HG03103 (cell line): ENCODE data around the gene LRRC18.

Source experiments
- ATAC-seq: cut with Tn5 transposase; IDR thresholded peaks from one replicate; pipeline ENCODE4 v1.9.1; 2021; ENCODE audit warnings: low read depth; ENCODE audit not compliant: unreplicated experiment

Gene LRRC18

DNA sequence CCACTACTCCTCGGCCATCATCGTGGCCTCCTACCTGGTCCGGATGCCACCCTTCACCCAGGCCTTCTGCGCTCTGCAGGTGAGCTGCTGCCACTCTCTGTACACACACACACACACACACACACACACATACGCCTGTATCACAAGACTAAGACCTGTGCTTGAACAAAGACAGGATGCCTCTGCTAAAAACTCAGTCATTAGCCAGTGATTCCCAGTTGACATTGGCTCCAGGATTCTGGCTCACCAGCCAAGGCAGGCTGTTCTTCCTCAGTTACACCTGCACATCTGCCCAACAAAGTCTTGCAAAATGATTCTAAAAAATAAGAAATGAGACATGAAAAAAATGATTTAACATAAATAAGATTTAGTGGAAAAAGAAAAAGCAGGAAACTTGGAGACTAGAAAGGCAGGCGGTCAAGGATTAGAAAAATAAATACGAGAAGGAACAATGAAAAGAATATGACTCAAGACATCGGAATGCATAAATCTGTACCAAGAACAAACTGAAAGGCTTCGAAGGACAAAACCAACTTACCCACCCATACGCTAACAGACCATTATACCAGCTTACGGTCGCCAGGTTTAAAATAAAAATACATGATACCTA is 7.4 kb upstream of the LRRC18 start:
- ATAC-seq: no peak

DNA sequence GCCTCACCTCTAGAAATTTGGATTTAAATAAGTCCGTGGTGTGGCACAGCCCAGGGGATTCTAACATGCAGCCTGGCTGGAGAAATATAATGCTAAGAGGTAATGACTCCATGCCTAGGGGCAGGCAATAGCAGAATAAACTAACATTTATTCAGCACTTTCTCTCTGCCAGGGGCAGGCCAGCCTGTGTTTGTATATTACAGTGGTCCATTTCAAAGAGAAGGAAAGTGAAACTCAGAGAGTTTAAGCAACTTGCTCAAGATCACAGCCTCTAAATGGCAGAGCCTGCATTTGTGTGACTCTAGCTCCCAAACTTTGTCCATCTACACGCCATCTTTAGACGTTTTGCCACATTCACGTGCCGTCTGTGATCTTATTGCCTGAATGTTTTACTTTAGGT is 6.7 kb upstream of the LRRC18 start:
- ATAC-seq: no peak

DNA sequence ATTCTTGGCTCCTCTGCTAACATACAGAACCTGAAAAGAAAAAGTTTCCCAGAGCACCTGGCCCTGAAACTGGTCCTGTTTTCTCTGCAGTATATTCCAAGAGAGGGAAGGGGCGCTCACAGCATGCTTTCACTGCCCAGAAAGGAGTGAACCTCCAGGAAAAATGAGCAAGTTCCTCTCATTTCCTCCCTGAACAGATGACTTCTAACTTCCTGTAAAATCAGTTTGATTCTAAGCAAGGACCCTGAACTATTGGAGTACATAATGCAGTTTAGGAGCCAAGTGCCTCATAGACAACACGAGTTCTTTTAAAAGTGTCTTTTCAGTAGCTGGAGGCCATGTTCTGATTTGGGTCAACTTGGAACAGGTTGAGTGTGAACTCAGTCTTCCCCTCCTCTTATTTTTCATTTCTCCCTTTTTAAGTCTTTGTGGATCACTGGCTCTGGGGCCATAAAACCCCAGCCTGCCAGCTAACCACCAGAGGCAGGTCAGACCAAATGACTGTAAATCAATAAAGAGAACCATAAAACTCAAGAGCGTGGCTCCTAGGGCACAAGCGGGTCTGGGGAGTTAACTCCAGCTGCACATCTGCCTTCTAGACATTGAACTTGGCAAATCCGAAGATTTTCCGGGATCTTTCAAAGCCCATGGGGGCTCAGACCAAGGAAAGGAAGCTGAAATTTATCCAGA is 5.9 kb upstream of the LRRC18 start:
- no peak for ATAC-seq

DNA sequence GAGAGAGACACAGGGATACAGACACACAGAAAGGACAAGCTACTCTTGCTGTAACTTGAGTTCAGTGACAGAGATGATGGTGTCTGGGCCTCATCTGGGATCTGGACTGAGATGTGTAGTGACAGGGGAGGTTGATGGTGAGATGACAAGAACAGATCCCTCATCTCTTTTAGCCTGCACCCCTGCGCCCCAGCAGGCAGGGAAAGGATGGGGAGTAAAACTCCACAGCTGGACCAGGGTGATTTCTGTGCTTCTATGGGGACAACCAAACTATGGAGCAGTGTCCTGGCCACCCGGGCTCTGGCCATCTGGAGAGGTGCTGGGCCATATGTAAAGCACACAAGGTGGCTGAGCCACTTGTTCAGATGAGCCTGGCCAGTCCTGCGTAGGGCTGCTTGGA is 4.5 kb upstream of the LRRC18 start:
- no peak for ATAC-seq

DNA sequence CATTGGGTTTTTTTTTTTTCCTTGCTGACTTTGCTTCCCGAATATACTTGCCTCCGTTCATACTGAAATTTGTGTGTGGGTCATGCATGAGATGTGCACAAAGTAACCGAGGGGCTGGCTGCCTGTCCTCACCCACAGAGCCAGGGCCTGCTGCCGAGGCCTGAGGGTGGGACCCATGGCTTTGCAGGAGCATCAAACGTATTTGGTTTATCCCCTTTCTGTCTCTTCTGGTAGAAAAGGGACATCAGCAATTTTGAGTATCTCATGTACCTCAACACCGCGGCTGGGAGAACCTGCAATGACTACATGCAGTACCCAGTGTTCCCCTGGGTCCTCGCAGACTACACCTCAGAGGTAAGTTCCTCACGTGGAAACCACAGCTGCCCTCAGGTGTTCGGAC is 3.5 kb upstream of the LRRC18 start:
- no peak for ATAC-seq

DNA sequence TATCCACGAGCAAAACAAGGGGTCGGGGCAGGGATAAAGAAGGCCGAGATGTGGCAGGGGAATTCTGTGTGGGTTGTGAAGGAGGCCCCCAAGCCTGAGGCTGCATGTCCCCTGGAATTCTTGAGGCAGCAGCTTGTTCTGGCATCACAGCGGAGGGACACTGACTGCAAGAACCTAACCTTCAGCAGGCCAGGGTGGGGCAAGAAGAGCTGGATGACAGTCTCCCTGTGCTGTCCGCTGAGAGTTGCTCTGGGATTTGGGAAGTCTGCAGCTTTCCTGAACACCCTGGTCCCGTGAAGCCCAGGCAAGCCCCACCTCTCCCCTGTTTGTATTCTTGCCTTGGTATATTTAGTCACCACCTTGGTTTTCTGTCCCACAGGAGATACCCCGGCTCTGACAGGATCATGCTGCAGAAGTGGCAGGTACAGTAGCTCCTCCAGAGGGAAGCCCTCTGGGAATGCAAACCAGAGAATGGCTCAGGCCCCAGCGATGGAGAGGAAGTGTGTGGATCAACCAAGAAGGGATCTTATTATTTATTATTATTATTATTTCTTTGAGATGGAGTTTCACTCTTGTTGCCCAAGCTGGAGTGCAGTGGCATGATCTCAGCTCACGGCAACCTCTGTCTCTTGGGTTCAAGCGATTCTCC is 1.9 kb upstream of the LRRC18 start:
- ATAC-seq: no peak

DNA sequence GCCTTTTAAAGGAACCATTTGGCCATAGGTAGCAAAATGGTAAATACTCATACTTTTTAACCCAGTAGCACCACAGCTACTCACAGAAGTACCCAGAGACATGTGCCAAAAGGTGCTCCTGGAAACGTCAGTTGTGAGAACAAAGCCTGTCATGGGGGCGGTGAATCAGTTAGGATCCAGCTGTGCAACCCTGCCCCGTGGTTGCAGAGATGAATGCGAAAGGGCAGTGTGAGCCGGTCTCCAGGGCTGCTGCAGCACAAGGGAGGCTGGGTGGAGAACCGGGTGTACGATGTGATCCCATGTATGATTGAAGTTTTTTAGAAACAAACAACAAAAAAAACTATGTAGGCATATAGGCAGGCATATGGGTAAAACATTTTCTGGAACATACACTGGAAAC is 1.3 kb upstream of the LRRC18 start:
- no peak for ATAC-seq

DNA sequence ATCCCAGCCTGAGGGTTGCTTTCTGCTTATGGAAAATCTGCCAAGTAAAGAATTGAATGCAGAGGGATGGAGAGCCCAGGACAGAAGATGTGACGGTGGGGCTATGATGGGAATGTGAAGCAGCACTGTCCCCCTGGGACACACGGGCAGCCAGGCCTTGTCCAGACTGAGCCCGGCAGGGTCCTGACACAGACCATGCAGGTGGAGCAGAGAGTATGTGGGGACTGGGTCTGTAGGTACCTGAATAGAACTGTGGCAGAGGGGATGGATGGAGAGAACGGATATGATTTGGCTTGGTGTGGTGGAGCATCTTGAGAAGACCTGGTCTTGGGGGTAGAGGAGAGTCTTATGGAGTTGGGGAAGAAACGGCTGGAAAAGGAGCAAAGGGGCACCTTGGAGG is 732 bp upstream of the LRRC18 start:
- ATAC-seq: no peak

DNA sequence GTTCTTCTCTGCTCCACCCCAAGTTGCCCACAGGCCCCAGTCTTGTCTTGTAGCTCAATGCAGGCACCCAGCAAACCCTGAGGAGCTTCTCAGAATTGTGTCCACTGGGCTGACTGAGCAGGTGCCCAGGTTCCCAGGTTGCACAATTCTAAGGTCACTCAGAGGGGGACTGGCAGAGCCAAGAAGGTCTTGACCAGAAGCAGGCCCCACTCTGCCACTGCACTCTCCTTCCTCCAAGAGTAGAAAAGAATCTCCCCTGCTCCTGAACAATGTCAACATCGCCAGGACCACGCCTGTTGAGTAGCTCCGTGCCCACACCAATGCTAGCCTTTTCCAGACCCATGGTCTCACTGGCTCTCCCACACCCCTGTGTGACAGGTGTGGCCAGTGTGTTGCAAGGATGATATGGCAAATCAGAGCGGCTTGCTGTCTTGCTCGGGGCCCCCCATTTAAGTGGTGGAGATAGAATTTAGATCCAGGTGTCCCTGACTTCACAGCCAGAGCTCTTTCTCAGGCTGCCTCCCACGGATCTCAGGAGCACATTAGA is 577 bp downstream of the LRRC18 start:
- no peak for ATAC-seq

DNA sequence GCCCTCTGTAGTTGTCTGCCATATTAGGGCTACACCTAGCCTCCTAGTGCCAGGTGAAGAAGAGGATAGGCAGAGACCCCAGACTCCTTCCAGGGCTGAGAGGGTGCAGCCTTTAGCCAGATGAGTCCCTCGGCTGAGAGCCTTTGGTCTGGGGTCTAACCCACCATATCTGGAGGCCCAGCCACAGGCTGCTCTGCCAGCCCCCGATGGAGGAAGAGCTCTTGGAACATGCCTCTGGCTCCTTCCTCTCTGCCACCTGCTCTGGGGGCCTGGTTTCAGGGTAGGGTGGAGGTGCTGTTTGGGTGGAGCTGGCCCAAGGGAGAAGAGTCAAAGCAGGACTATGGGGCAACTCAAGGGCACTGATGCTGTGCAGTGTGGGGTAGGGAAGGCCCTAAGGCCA is 1.4 kb downstream of the LRRC18 start:
- no peak for ATAC-seq

DNA sequence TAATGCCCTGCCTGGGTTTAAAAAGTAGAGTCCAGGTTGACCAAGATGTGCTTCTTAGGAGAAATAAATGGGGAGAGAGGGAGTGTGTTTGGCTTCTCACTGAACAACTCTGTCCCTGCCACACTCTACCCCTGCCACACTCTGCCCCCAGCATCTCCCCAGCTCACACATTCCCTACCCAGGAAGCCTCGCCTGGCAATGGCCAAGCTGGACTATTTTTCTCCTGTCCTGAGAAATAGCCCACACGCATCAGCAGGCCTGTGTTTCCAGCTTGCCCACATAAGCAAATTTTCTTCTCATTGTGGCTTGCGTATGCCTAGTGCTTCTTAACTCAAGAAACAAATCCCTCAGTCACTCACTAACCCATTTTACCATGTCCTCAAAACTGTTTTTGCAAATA is 1.8 kb downstream of the LRRC18 start:
- no peak for ATAC-seq

DNA sequence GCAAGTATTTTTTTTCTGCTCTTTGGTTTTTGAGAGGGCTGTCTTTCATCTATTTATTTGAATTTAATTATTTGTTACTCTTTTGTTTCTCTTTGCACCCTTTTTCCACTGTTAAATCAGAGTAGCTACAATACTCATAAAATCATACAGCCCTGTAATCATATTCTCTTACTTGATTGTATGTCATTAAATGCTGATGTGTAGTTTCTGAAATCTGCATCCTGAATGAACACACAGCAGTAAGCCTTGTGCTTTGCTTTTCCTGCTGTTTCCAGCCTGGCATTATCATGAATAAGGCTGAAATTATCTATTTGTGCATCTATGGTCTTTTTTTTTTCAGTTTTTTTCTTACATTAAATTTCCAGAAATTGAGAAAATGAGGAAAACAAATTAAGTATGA is 4.1 kb downstream of the LRRC18 start:
- no peak for ATAC-seq

DNA sequence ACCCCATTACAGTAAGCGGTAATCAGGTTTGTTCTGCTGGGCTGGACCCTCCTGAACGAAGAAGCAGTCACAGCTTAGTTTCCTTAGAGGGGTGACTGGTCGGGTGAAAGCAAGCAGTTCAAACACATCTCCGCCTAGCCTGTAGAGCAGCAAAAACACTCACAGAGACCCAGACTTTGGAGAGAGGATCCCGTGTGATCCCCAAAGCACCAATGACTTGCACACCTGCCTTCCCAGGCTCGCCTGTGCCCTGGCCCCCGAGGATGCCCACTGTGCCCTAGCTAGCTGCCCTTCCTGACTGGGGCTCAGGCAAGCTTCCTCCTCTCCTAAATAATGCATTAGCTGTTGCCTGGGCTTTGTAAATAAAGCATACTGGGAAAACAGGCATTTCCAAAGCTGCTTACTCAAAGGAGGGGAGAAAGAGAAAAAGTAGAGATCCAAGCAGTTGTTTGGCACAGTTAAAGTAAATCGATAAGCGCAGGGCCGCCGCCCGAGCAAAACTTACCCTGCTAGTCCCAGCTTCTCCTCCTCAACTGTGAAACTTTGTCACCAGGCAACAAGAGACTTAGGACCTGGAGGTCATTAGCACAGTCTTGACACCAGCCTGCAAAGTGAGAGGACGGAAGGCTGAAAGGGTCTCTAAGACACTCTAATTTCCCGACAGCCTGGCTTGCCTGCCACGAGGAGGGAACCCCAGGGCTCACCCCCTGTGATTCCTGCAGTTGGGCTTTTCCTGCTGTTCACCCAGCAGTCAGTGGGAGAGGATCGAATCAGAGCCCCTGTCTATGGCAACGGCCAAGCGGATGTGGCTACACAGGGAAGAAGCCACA is 4.8 kb downstream of the LRRC18 start:
- no peak for ATAC-seq

DNA sequence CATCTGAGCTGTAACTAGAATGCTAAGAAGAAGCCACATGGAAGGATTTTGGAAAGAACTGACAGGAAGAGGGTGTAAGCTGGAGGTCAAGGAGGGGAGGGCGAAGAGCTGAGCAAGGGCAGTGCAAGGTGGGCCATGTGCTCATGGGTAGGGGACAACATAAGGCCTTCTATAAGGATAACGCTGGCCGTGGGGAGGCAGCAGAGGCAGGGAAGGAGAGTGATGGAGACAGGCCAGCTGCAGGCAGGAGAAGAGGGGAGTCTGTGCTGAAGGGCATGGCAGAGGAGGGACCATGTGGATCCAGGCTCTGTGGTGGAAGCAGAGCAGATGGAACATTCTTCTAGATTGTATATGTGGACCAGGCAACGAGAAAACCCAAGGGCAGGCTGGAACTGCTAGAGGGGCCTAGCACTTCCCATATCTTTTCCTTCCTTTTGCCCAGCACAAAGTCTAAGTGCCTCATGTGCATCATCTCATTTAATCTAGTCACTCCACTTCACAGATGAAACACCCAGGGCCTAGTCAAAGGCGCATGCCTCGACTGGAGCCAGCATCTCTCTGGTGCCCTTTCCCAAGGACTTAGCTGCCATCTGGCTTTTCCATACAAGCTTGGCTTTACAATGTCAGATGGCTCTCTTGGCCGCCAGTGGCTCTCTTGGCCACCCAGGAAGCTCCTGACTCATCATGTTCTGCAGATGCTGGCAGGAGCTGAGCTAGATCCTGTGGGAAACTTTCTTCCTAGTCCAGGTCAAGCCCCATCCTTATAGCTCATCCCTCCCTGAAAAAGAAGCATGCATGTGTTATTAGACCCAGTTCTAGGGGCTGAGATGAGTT is 6.6 kb downstream of the LRRC18 start:
- no peak for ATAC-seq

DNA sequence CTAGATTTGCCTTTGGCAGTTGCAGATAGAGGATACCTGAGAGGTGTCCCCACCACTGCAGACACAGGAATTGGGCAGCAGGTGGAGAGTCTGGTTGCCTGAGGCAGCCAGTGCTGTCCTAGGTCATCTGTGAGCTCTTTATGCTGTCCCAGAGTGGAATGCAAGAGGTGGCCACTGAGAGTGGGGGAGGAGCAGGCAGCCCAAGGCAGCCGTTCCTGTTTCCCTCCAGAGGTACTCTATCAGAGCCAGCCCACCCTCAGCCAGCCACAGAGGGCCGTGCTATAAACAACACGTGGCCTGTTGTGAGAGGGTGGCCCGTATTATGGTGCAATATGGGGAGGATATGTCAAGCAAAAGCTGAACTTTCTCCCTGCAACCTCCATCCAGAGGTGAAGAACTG is 8.5 kb downstream of the LRRC18 start:
- no peak for ATAC-seq

DNA sequence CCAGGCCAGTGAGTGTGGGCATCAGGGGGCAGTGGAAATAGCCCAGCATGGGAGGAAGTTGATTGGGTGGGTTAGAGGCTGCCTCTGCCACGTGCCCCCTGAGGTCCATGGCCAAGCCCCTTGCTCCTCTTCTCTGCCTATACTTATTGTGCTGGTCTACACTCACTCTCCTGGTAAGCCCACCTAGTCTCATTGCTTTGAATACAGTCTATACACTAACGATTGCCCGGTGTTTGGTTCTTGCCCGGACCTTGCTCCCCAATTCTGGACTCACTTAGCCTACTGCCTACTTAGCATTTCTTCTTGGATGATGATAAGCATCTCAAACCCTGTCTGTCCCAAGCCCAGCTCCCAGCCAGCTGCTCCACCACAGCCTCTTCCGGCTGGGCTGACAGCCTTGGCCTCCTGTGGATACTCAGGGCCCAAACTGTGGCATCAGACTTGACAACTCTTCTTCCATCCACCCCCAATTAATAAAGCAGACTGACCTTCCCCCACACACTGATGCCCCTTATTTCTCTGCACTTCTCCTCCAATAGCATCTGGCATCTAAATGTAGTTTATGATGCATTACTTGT is 10.1 kb downstream of the LRRC18 start:
- no peak for ATAC-seq

DNA sequence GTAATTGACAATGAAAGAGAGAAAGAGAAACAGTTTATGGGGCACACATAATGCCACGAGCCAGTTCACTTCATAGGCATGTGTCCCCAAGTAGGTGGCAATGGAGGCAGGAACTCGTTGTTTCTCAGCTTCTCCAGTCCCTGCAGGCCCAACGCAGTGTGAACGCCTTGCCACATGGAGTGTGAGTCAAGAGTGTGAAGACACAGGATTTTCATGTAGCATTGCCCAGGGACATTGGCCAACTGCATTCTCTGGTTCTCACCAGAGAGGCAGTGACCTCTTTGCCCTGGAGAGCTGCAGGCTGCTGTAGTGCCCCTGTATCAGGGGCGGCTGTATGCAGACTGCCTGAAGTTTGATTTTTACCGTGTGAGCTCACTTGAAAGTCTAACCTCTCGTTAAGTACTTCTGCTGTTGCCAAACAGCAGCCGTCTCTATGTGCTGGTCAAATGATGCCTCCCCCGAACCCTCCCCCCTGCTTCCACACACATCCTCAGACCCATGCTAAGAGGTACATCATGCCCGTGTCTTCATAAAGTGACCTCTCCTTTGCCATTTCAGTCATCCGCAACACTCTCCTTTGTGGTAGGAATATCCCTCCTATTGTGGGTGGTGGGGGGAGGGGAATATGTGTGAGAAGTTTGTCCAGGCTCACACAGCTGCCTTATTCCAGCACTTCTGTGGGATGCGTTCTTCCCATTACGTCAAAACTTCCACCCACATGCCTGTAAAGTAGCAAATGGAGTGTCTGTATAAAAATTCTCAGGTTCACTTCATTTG is 12.7 kb downstream of the LRRC18 start:
- ATAC-seq: no peak

DNA sequence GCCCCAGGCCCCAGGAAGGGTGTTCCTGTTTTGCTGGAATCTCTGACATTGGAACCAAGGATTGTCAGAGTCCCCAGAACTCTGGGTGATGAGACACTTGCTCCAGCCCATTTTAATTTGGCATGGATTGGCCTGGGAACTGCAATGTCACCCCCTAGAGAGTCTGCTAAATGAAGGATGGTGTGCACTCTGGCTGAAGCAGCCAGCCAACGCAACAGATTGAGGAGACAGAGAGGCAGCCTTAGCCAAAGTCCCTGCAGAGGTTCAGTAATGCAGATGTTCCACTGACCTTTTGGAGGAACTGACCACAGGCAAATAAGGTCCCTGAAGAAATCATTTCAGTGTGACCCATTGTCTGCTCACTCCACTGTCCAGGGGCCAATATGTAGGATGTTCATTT is 13.4 kb downstream of the LRRC18 start:
- ATAC-seq: no peak

DNA sequence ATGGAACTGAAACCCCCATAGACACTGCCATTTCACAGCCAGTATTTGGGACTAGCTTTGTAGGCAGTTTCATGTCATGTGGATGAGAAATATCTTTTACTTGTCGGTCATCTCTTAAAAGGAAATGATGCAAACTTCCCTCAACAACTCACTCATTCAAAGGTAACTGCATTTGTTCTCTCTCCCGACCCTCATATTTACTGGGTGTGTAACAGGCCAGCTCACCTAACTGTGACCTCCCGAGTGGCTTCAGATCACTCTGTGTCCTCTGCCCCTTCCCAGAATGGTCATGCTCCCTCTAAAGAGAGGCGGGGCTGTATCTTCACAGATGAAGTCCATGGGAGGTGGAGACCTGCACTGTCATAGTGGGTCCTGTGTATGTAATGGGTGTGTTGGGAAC is 14.7 kb downstream of the LRRC18 start:
- no peak for ATAC-seq
